NCI-H446 treated with DMSO at 0.1 percent for 48 hours (cell line): Measurements from ENCODE around the gene NRXN2.
"Not testable (repeated sequence)": the region's sequence is repeated elsewhere in the genome, so short reads cannot be mapped to it uniquely, and the experiment has no call there.

Experiments used
- DNase-seq: peaks from one replicate; lab custom pipeline; 2025; lab: John Stamatoyannopoulos, UW

The NRXN2 gene

DNA sequence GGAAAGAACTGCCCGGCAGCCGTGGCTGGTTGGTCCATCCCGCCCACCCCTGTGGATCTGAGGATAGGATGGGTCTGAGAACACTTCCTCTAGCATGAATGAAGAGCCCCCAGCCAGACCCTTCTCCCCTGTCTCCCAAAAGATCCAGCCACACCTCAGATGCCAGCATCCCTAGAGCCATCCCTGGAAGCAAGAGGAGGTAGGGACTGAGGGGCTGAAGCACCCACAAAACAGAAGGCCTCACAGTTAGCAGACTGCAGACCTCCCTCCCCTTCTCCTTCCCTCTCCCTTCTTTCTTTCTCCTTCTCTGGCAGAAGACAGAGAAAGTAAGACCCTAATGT, 1.7 kb downstream of the NRXN2 start:
- DNase-seq: no peak

GRCh38 chr11:64720640-64721358, 2.2 kb downstream of the NRXN2 start:
- DNase-seq: no peak

GRCh38 chr11:64720167-64720566, 2.8 kb downstream of the NRXN2 start:
- DNase-seq: no peak

DNA sequence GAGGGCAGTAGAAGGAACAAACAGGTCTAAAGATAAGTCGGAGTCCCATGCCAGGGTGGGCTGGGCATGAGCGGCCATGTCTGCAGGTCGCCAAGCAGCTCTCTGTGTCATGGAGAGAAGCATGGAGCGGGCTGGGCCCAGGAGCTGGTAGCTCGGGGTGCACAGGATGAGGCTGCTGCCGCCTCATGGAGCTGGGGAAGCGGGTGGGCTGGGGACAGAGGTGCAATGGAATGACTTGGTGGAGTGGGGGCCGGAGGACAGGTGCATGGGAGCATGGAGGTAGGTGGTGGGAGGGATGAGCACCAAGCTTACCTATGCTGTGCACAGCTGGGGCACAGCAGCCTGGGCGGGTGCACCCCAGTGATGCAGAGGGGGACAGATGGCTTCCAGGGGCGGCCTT, 3.6 kb downstream of the NRXN2 start:
- no peak for DNase-seq

DNA sequence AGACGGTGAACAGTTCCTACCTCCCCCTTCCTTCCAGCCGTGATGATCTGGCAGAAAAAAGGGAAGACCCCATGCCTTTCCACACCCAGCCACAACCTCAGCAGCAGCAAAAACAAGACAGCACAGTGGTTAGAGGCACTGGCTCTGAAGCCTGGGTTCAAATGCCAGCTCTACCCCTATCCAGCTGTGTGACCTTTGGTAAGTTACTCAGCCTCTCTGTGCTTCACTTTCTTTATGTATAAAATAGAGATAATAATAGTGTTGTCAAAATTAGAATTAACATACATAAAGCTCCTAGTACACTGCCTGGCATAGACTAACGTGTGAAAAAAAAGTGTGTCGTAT, 4.2 kb downstream of the NRXN2 start:
- DNase-seq: no peak

GRCh38 chr11:64718084-64718779, 4.8 kb downstream of the NRXN2 start:
- DNase-seq: no peak

DNA sequence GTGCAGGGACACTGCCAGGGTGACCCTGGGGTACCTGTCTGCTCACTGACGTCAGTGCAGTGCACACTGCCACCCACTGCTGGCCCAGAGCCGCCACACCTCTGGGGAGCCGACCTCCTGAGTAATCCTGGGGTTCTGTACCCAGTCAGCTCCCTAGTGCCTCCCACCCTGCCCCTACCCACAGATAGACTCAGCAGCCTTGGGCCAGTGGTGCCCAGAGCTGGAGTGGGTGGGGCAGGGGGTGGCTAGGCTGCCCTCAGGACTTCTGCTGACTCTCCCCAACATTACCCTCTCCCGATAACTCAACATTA, 5.8 kb downstream of the NRXN2 start:
- DNase-seq: no peak

GRCh38 chr11:64716473-64717267, 6.3 kb downstream of the NRXN2 start:
- DNase-seq: no peak

GRCh38 chr11:64715756-64716472, 7.1 kb downstream of the NRXN2 start:
- DNase-seq: no peak

DNA sequence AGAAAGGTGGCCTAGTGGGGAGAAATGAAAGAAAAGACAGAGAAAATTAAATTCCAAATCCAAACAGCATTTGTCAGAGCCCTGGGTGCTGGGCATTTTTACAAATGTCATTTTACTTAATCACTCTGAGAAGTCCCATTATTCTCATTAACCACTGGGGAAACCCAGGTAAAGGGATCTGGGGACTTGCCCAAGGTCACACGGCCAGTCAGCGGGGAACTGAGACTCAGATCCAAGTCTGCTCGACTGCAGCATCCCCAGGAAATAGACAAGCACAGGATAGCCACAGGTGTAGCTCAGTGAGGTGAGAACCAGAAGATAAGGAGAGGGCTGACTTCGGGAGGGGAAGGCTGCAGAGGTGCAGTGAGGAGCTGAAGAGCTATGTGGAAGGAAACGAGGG, 7.9 kb downstream of the NRXN2 start:
- DNase-seq: no peak

DNA sequence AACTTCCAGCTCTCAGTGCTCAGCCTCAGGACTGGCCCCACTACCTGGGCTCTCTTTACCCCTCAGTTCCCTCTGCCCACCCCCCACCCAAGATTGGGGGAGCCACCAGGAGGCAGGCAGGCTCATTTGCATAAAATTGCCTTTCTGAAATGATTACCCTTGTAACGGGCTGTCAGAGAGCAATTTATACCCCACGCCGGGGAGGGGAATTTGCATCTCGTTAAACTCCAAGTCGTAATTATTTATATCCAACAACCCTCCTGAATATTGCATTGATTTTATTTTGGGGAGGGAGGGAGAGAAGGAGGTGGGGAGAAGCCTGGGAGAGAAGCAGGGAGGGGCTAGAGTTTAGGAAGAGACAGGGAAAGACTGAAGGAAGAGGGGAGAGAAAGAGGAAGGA, 8.3 kb downstream of the NRXN2 start:
- DNase-seq: no peak

GRCh38 chr11:64713781-64714363, 9.1 kb downstream of the NRXN2 start:
- no peak for DNase-seq

DNA sequence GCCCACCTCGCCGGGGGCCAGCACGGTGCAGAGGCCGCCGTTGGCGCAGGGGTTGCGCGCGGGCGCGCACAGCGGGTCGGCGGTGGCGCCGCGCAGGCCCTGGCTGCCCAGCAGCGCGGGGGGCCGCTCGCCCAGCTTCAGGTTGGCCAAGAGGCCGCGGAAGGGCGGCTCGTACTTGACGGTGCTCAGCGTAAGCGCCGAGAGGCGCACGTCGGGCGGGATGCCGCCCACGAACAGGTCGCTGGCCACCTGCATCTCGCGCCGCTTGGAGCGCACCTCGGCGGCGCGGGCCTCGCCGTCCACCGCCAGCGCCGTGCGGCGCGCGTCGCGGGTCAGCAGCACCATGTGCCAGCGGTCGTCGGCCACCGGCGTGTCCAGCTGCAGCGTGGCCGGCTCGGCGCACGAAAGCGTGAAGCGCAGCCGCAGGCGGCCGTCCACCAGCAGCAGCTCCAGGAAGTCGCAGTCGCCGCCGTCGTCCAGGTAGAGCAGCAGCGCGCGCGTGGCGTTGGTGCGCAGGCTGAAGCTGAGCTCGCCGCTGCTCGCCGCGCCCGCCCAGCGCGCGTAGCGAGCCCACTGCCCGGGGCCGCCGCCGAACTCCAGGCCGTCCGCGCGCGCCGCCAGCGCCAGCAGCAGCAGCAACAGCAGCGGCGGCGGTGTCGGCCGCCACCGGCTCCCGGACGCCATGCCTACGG, 9.8 kb downstream of the NRXN2 start:
- no peak for DNase-seq

GRCh38 chr11:64712430-64713015, 10.5 kb downstream of the NRXN2 start:
- DNase-seq: no peak

GRCh38 chr11:64711956-64712362, 11.0 kb downstream of the NRXN2 start:
- DNase-seq: no peak

- no peak for DNase-seq
Measured at GRCh38 chr11:64711138-64711955, 11.7 kb downstream of the NRXN2 start.

DNA sequence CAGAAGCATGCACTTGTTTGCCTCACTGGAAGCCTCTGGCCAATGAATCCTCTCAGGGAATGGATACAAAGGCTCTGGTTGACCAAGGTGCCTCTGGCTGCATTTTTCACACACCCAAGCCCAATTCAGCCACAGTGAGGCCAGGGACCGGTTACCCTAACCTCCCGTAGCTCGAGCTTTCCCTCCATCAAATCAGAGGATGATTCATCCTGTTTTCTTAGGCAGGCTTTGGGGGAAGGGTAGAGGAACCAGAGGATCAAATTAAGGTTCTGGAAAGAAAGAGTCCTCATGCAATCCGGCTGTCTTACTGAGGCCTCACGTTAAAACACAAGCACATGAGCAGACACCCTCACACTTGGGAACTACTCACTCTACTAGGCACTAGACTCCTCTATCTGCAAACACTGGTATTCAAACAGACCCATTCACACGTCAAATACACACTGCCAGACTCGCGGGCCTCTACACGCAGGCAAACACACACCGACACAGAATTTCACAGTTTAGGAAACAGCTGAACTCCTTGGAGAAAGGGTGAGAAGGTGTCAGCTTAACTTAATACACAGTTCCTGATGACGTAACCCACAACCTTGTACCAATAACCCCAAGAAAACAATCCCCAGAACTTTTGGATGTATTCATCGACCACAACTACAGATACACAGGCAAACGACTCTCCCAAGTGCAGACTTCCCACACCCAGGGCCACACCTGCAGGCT, 12.4 kb downstream of the NRXN2 start:
- DNase-seq: no peak

GRCh38 chr11:64705501-64705900, 17.5 kb downstream of the NRXN2 start:
- no peak for DNase-seq

DNA sequence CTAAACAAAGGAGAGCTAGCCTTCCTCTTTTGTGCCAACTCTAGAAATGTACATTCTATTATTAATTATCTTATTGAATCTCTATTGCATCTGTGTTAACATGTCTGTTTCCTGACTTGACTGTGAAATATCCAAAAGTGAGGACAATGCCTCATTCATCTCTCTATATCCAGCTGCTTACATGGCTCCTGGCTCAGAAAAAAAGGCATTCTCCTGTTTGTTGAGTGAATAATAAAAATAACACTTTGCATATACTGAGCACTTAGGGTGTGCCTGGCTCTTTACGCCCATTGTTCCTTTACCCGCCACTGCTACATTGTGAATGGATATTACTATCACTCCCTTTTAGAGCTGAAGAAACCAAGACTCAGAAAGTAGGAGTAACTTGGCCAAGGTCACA, 19.9 kb downstream of the NRXN2 start:
- DNase-seq: no peak

DNA sequence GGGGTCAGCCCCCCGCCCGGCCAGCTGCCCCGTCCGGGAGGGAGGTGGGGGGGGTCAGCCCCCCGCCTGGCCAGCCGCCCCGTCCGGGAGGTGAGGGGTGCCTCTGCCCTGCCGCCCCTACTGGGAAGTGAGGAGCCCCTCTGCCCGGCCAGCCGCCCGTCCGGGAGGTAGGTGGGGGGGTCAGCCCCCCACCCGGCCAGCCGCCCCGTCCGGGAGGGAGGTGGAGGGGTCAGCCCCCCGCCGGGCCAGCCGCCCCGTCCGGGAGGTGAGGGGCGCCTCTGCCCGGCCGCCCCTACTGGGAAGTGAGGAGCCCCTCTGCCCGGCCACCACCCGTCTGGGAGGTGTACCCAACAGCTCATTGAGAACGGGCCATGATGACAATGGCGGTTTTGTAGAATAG, 21.0 kb downstream of the NRXN2 start:
- not testable (repeated sequence) for DNase-seq
